ENCODE results near the gene ZBTB7A.

ZBTB7A gene

GRCh38 chr19:4049432-4049831 lies 17.3 kb downstream of the ZBTB7A start:
- Histone ChIP-seq H3K4me3 (ENCODE audit: low read length, poor library complexity, severe bottlenecking) (no peak overlapping the region), H2AFZ (ENCODE audit: low read length) (no peak overlapping the region), H3K79me2 (ENCODE audit: insufficient read depth, low read length) (peaks cover 59% of the 10 kb centered on the region; the same call in 1 of the 2 replicates), H4K20me1 (ENCODE audit: insufficient read depth, low read length, poor library complexity, severe bottlenecking) (peaks cover 56% of the 10 kb centered on the region), H3K27me3 (ENCODE audit: insufficient read depth, low read length, poor library complexity, severe bottlenecking) (no peaks in the 10 kb centered on the region), H3K4me2 (ENCODE audit: low read depth, low read length, poor library complexity, severe bottlenecking) (no peak overlapping the region), H3K4me1 (ENCODE audit: insufficient read depth, low read length, poor library complexity, severe bottlenecking) (no peaks in the 10 kb centered on the region), H3K36me3 (ENCODE audit: insufficient read depth, low read length) (peaks cover 75% of the 10 kb centered on the region; the same call in 1 of the 2 replicates), H3K9me2 (replicated peaks; ENCODE audit: low read depth, low read length) (no peaks in the 10 kb centered on the region), H3K9ac (ENCODE audit: low read depth, low read length, poor library complexity, severe bottlenecking) (no peak overlapping the region), H3K9me3 (ENCODE audit: insufficient read depth, low read depth, low read length) (no peaks in the 10 kb centered on the region), H3F3A (ENCODE audit: low read depth) (no peaks in the 10 kb centered on the region)
- TF ChIP-seq, protein P1, sequence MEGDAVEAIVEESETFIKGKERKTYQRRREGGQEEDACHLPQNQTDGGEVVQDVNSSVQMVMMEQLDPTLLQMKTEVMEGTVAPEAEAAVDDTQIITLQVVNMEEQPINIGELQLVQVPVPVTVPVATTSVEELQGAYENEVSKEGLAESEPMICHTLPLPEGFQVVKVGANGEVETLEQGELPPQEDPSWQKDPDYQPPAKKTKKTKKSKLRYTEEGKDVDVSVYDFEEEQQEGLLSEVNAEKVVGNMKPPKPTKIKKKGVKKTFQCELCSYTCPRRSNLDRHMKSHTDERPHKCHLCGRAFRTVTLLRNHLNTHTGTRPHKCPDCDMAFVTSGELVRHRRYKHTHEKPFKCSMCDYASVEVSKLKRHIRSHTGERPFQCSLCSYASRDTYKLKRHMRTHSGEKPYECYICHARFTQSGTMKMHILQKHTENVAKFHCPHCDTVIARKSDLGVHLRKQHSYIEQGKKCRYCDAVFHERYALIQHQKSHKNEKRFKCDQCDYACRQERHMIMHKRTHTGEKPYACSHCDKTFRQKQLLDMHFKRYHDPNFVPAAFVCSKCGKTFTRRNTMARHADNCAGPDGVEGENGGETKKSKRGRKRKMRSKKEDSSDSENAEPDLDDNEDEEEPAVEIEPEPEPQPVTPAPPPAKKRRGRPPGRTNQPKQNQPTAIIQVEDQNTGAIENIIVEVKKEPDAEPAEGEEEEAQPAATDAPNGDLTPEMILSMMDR (conservative IDR thresholded peaks at IDR 0.05; ENCODE audit: low read length) = no peak

DNA sequence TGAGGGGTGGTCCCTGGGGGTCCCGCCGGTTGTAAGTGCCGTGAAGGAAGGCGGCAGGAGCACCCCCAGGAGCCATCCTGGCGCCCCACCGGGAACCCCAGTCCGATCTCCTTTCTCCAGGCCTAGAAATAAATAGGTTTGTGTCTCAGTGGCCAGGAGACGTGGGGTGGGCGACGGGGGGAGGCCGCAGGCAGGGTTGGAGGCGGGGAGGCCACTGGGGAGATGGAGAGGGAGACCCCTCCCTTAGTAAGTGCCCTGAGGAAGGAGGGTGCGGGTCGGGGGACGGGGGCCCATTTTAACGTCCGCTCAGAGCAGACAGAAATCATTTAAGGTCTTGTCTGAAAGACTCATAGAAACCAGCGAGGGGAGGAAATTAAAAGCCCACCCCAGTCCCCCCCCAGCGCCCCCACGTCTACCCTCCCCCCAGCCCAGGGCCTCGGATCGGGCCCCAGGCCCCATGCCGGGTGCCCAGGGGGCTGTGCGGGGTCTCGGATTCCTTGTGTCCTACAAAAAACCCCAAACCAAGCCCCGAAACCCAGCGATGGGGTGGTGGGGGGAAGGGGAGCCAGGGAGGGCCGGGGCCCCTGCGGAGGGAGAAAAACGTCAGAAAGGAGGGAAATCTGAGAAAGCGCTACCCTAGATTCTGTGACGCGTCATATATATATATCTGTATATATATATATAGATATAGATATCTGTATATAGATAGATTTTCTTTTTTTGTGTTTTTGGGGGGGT lies 19.6 kb downstream of the ZBTB7A start:
- H3K4me1 ChIP-seq (ENCODE audit: insufficient read depth, low read length, poor library complexity, severe bottlenecking) = no peaks in the 10 kb centered on the region
- no peaks in the 10 kb centered on the region for H3K27me3 ChIP-seq (ENCODE audit: insufficient read depth, low read length, poor library complexity, severe bottlenecking)
- H3K4me3 ChIP-seq (ENCODE audit: low read length, poor library complexity, severe bottlenecking) = no peak overlapping the region
- H3K9me3 ChIP-seq (ENCODE audit: insufficient read depth, low read depth, low read length) = no peaks in the 10 kb centered on the region
- H3K36me3 ChIP-seq (ENCODE audit: insufficient read depth, low read length) = peaks cover 54% of the 10 kb centered on the region; the same call in 1 of the 2 replicates
- no peak overlapping the region for H2AFZ ChIP-seq (ENCODE audit: low read length)
- peaks cover 43% of the 10 kb centered on the region for H4K20me1 ChIP-seq (ENCODE audit: insufficient read depth, low read length, poor library complexity, severe bottlenecking)
- no peaks in the 10 kb centered on the region for H3F3A ChIP-seq (ENCODE audit: low read depth)
- TF ChIP-seq, protein P1 (conservative IDR thresholded peaks at IDR 0.05; ENCODE audit: low read length) = no peak
- TF ChIP-seq EZH2phosphoT487 (IDR thresholded peaks at IDR 0.05; ENCODE audit: borderline replicate concordance) = no peak
- no peak overlapping the region for H3K9ac ChIP-seq (ENCODE audit: low read depth, low read length, poor library complexity, severe bottlenecking)
- H3K79me2 ChIP-seq (ENCODE audit: insufficient read depth, low read length) = peaks cover 42% of the 10 kb centered on the region; the same call in 1 of the 2 replicates
- no peak overlapping the region for H3K4me2 ChIP-seq (ENCODE audit: low read depth, low read length, poor library complexity, severe bottlenecking)
- no peaks in the 10 kb centered on the region for H3K9me2 ChIP-seq (replicated peaks; ENCODE audit: low read depth, low read length)

GRCh38 chr19:4046362-4046691 lies 20.4 kb downstream of the ZBTB7A start:
- Histone ChIP-seq H3K9me3 (ENCODE audit: insufficient read depth, low read depth, low read length) (no peaks in the 10 kb centered on the region), H3K27me3 (ENCODE audit: insufficient read depth, low read length, poor library complexity, severe bottlenecking) (no peaks in the 10 kb centered on the region), H3K4me2 (ENCODE audit: low read depth, low read length, poor library complexity, severe bottlenecking) (no peak overlapping the region), H3K9ac (ENCODE audit: low read depth, low read length, poor library complexity, severe bottlenecking) (no peak overlapping the region), H3K4me1 (ENCODE audit: insufficient read depth, low read length, poor library complexity, severe bottlenecking) (no peaks in the 10 kb centered on the region), H3K4me3 (ENCODE audit: low read length, poor library complexity, severe bottlenecking) (no peak overlapping the region), H4K20me1 (ENCODE audit: insufficient read depth, low read length, poor library complexity, severe bottlenecking) (peaks cover 35% of the 10 kb centered on the region), H2AFZ (ENCODE audit: low read length) (no peak overlapping the region), H3F3A (ENCODE audit: low read depth) (no peaks in the 10 kb centered on the region), H3K36me3 (ENCODE audit: insufficient read depth, low read length) (peaks cover 46% of the 10 kb centered on the region; the same call in 1 of the 2 replicates), H3K79me2 (ENCODE audit: insufficient read depth, low read length) (peaks cover 35% of the 10 kb centered on the region; the same call in 1 of the 2 replicates), H3K9me2 (replicated peaks; ENCODE audit: low read depth, low read length) (no peaks in the 10 kb centered on the region)
- no peak for TF ChIP-seq EZH2phosphoT487 (IDR thresholded peaks at IDR 0.05; ENCODE audit: borderline replicate concordance)
- TF ChIP-seq, protein P1 (conservative IDR thresholded peaks at IDR 0.05; ENCODE audit: low read length) = no peak

All from Loucy (cell line).